Right ventricle myocardium inferior (tissue), 1 donor: ENCODE results near the gene PBX1. TPM values are rescaled to one million over a fixed set of nuclear protein-coding genes. Genes with fewer than 3 reads are reported as not detected.

Experiments used
- ATAC-seq: fragments of 200-7000 bp; cut with Tn5 transposase; one replicate; pipeline ENCODE4 v1.9.1; 2020; ENCODE audit warnings: mild to moderate bottlenecking, moderate library complexity
- DNase-seq: peaks from one replicate; pipeline ENCODE4 v3.0.0; 2021; ENCODE audit errors: missing footprints
- intact Hi-C: fragments of 100-400 bp; cut with DNase I; formaldehyde crosslinking; loops from one replicate; pipeline ENCODE4 v1.11.0; 2022
- total RNA-seq: library from RNA; stranded (reverse); fragmentation: NEBNext Ultra II Directional; extraction: Animal tissue kit (Norgen Biotek cat#: 25700); gene quantifications from one replicate; pipeline ENCODE4 v1.2.1, GENCODE V29; 2021
- donor health status: DM: no; HTN: yes; CAD: no; lungs with severe emphysema.

The PBX1 gene
- total RNA-seq, 1 donor from 2014 or later, result 78.8 TPM

DNA sequence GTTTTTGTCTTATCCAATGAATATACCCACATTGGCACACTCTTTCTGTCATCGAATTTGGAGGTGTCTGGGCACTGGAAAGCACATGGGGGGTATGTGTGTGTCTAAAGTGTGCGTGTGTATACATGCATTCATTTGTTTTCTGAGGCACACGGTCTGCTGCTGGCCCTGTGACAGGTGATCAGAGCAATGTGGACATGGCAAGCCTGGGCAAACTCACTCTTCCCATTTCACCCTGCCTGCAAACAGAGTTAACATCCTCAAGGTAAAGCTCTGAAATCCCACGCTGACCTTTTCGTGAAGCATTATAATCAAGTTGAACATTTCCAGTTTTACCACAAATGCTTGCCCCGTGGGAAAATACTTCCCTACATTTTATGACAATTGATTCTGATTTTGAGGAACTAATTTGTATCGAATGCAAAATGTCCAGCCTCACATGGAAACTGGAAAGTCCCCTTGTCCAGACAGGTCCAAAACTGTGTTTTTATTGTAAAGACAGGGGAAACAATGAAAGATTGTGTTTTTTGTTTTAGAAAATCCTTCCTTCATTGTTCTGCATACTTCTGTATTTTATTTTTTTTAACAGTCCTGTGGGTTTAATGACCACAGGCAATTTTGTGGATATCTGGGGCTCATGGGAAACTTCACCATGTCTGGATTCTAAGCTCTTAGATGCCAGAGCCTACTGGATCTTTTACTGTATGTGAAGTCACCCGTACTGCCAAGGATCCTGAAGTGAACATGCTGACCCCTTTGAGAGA, 160.9 kb downstream of the PBX1 start:
- ATAC-seq, result no peak
- no peak for DNase-seq
- intact Hi-C loops, result no loop called here

DNA sequence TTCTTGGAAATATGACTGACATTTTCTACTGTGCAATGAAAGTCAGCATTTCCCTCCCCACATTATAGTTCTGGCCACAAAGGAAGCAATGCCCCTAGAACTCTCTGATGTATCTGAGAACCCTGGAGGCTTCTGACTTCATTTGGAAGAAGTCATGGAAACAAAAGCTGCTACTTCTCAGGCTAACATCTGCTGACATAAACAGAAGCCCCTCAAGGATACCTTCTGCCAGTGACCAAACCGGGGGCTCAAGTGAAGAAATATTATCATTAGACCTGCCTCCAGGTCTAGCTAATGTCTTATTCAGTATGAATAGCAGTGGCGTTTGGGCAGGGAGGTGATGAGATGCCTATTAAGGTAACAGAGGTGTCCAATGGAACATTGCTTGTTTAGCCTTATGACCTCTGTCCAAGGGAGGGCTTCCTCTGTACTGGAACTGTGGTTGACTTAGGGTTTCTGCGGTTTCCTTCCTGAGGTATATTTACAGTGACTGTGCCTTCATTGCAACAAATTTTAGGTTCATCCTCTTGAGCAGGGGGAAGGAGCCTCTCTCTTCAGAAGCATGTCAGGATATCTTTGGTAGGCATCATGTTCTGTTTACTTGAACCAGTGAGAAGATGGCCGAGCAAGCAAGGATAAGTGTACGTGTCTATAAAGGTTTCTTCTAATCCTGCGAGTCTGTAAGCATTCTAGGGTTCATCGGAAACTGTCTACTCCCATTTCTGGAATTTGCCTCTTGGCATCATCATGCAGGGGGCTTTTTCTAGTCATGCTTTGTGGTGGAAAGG, 161.7 kb downstream of the PBX1 start:
- intact Hi-C loops, result no loop called here
- no peak for ATAC-seq
- no peak for DNase-seq

DNA sequence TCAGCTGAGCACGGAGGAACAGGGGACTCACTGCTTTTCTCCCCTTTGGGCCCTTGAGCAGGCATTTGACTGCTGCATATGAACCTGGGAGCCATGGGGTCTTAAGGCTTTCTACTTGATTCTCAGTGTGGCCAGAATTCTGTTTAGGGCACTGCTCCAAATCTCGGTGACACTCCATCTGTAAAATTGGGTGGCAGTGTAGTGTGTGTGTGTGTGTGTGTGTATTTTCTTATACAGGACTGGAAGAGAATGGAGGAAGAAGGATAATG, 162.2 kb downstream of the PBX1 start:
- intact Hi-C loops, result no loop called here
- DNase-seq (no peak), ATAC-seq (no peak)

DNA sequence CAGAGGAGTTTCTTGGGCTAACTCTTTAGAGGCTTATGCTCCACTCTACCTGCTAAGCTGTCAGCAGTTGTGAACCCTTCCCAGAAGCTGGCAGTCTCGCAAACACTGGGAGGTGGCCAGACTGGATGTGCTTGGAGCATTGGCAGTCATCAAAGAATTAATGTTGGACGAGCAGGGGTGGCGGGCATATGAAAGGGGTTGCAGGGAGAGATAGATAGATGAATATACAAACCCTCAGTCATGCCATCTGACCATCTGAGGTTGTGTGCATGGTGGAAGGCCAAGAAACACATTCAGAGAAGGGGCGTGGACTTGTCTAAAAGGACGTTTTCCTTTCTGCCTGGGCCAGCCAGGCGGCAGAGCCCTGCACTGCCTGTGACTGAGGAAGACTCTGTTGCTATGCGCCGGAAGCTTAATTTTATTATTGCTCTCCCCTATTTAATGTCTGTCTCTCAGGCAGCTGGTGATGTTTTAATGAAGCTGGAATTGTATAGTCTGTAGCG, 164.4 kb downstream of the PBX1 start:
- intact Hi-C loops, result no loop called here
- DNase-seq, result no peak
- peak; percentile 46 for ATAC-seq

DNA sequence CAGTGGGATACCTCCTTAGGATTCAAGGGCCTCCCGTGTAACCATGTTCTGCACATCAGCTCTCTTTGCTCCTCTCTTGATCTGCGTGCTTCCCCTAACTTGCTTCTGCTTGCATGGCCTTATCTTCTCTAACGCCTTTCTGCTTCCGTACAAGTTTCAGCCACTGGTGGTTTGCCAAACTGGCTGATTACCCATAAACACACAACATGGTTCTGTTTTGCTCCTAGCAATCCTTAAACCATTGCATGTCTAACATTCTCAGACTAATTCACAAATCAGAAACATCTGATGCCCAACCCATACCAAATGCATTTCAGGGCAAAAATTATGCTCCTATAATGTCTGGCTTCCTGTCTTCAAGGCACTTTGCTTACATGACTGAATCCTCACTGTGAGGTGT, 166.4 kb downstream of the PBX1 start:
- intact Hi-C loops, result no loop called here
- peak; percentile 53 for ATAC-seq
- DNase-seq, result no peak

DNA sequence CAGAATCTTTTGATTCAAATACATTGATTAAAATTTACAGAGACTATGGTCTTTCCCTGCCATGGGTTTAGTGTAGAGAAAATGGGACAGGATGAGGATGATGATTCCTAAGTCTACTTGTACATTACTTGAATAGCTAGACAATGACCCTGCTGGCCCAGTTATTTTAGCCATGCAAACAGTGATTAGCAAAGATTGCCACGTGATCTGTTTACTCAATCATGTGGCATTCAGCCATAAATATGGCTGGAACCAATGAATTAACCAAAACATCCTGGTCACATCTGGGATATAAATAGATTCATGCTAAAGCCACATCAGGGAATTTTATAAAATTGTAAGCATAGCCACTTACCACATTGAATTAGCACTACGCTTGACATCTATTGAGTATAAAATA, 167.3 kb downstream of the PBX1 start:
- DNase-seq (no peak), ATAC-seq (no peak)
- intact Hi-C loops, result no loop called here

DNA sequence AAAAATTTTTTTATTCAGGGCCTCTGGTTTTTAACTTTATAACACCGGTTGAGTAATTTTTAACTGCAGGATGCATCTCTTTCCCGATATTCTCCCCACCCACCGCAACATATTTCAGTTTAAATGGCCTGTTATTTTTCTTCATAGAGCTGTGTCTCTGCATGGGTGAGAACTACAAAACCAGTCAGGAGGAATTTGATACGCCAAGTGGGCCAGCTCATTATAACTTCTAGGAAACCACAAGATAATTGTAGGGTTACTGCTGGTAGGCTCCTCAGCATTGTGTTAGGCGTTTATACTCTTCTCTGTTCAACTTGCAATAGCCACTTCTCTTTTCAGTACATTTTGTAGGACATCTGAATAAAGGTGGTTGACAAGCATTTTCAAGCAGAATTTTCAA, 169.7 kb downstream of the PBX1 start:
- DNase-seq (no peak), ATAC-seq (no peak)
- intact Hi-C loops, result no loop called here

DNA sequence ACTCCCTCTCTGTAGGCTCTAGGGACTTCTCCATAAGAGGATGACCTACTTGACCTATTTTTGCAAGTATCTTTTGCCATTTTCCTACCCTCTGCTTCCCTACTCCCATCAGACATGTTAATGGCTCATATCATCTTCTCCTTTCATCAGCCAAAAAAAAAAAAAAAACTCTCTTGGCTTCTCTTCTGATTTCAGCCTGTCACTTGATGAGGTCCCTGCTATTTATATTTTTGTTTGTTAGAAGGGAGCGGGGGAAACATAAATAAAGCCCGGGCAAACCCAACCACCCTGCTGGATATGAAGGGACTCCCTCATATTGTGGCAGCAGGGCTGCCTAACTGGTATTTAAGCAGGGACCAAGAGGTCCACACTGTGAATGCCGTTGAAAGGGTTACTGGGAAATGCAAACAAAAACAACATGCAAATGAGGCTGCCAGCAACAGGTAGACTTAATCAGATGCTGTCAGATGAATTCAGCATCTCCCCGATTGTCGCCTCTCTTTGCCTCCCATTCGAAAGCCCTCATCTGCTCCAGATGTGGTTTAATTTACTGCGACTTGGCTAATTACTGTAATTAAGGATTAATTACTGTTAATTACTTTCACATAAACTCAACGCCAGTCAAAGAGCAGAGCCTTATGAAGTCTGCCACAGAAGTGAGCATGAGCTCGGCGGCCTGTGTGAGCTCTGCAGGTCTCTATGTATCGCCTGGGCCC, 172.3 kb downstream of the PBX1 start:
- DNase-seq (no peak), ATAC-seq (peak; percentile 38)
- intact Hi-C loops, result no loop called here

DNA sequence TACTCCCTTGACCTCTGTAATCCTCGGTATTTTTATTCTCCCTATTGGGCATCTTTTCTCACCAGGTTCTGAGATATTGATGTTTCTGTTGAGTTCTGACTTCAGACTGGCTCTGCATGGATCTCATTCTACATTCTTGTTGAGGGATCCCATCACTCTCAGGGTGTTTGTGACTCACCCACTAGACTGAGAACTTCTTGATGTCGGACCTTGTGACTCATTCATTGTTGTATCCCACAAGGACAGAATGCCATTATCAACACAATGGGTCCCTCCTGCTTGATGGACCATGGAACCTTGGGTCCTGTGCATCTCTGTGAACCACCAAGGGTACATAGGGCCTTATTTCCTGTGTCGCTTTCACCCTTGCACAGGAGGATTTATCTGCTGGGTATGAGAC, 174.1 kb downstream of the PBX1 start:
- DNase-seq (no peak), ATAC-seq (no peak)
- intact Hi-C loops, result no loop called here

DNA sequence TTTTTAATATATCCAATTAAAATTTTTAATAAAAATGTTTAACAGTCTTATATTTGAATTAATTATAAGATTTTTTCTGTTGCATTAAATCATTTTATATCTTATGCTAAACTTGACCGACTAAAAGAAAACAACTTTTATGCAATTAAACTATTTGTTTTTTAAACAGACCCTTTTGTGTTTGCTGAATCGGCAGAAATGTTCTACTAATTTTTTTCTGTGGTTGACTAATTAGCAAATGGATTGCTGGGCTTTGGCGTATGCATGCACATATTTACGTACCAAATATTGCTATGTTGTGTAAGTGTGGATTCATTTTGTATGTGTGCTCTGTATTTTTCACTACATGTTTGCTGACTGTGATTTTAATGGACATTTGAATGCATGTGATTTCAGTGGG, 174.8 kb downstream of the PBX1 start:
- DNase-seq (no peak), ATAC-seq (no peak)

DNA sequence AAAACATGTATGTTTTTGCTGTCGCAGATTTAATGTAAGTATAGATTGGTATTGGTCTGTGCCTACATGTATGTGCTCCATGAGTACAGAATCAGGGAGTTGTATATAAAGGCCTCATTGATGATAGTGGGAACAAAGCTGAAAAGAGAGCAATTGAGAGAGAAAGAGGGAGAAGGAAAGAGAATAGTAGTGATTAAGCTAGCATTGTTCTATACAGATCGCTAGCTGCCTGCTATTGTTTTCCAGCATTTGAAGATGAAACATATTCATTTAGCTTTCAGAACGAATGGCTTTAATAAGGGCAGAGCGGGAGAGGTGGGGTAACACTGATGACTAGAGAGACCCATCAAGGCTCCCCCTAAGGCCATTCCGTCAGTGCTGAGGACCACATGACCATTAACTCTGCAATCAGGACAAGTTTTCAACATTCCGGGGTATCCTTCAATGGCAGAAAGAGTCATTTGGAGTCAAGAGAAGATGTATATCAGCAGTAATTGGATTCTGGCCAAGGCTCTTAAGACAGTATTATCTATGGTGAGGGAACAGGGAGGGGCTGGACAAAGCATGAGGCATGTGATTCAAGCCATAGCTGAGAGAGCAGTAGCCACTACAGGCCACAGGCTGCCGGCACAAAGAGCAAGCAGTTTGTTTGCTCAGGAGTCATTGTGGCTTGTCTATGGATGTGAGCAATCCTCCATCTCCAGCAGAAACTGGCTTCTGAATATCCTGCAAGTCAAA, 176.5 kb downstream of the PBX1 start:
- no peak for DNase-seq
- intact Hi-C loops, result no loop called here
- no peak for ATAC-seq

More for the DNA sequence above, 174.8 kb downstream of the PBX1 start:
- intact Hi-C loops, result no loop called here

DNA sequence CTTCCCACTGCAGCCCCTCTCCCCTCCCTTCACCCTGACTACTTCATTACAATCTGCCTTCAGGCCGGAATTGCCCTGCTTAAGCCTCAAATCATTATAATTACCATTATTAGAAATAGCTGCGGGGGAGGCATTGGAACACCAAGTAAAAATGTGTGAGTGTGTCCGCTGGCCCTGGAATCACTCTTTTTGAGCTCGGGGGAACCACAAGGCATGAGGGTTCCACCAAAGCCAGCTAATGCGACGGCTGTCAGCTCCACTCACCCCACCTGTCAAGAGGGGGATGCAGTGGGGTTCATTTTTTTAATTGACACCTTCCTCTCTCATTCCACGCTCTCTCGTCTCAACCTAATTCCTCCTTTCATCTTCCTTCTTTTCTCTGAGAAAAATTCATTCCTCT, 177.2 kb downstream of the PBX1 start:
- ATAC-seq (no peak), DNase-seq (no peak)
- intact Hi-C loops, result no loop called here

DNA sequence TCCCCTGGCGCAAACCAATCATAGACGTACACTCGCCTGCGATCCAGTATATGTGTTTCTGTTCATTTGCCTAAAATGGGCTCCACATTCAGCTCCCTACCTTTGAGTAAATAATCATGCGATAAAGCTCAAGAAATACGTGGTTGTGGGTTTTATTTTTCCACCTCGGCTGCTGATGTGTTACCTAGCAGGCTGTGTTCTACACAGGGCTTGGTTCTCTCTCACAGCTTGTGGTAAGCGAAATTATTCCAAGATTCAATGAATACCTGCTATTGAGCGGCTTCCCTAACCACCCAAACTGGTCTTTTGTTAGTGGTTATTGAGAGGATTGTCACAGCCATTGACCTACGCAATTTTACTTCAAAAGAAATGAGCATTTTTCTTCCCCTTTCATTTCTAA, 180.2 kb downstream of the PBX1 start:
- DNase-seq (no peak), ATAC-seq (no peak)
- intact Hi-C loops, result no loop called here

DNA sequence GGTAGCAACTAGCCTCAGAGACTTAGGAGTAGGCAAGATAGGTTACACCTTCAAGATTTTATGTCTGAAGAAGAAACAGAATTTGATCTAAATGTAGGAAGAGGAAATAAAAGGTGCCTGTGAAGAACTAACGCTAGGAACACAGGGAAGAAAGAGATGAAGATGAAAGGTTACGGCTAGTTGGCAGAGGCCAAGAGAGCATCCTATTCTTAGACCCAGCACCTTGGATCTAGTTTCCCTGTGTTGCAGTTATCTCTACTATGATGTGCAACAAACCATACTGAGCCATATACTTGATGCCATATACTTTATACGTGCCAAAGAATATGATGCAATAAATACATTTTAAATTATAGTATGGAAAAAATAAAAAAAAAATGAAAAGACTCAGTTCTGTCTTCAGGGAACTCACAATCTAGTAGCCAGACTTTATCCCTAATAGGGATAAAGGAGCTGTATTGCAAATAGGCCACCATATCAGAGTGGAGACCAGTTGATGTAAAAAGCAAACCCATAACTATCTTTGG, 181.1 kb downstream of the PBX1 start:
- DNase-seq (no peak), ATAC-seq (no peak)
- intact Hi-C loops, result no loop called here

DNA sequence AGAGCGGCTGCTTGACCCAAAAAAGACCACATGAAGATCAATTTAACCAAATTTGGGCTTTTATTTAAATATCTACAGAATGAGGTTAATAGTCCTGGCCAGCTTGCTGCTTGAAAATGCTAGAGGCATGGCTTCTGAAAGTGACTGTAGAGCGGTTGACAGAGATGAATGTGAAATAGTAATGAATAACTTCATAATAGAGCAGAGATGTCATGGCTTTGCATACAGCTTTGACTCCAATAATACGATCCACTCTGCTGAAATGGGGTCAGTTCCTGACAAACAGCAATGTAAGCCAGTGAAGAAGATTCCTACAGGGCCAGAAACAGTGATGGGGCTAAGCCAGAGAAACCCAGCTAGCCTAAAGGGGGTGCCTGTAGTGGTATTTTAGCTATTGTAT, 183.8 kb downstream of the PBX1 start:
- intact Hi-C loops, result no loop called here
- no peak for DNase-seq
- no peak for ATAC-seq

DNA sequence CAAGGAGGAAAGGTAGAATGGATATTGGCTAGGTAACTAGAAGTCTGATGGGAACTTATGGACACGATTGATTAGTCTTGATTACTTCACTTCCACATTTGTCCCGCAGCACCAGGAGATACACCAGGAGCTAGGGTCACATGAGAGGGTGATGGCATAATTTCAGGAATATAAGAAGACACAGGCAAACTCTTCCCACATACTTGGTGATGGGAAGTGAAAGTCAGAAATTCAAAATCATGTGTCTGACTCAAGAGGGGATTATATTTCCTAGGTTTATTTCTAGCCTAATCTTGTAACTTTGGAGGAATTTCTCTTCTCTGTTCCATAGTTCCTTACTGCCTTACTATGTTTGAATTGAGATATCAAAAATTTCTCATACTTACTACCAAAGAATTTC, 185.0 kb downstream of the PBX1 start:
- no peak for ATAC-seq
- intact Hi-C loops, result no loop called here
- DNase-seq, result no peak

DNA sequence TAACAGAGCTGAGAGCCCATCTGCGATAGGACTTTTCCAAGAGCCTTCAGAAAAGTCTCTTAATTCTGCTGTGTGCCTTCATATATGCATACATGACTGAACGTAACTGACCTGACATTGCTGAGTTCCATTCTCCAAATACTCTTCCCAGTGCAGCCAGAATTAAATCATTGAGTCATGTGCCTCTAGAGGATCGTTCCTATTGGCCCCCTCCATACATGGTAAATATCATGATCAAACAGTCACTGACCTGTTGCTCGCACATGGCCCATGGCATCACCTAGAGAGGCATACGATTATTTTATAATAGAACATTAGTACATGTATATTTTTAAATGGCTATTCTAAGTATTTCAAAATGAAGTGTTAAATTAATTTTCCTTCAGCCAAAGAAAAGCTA, 186.8 kb downstream of the PBX1 start:
- no peak for ATAC-seq
- intact Hi-C loops, result no loop called here
- no peak for DNase-seq

DNA sequence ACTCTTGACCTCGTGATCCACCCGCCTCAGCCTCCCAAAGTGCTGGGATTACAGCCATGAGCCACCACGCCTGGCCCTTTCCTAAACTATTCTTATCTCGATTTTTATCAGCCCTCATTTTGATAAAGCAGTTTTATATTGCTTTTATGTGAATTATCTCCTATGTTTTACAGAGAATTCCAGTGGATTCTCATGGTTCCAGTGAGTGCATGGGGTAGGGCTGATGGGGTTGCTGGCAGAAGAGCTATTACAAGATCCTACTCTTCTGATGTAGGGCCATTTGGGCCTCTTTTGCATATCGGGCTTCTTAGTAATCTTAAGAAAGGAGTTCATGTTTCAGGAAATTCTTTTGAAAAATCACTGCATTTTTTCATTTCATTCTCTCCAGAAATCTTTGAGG, 187.6 kb downstream of the PBX1 start:
- ATAC-seq (no peak), DNase-seq (no peak)
- intact Hi-C loops, result no loop called here

DNA sequence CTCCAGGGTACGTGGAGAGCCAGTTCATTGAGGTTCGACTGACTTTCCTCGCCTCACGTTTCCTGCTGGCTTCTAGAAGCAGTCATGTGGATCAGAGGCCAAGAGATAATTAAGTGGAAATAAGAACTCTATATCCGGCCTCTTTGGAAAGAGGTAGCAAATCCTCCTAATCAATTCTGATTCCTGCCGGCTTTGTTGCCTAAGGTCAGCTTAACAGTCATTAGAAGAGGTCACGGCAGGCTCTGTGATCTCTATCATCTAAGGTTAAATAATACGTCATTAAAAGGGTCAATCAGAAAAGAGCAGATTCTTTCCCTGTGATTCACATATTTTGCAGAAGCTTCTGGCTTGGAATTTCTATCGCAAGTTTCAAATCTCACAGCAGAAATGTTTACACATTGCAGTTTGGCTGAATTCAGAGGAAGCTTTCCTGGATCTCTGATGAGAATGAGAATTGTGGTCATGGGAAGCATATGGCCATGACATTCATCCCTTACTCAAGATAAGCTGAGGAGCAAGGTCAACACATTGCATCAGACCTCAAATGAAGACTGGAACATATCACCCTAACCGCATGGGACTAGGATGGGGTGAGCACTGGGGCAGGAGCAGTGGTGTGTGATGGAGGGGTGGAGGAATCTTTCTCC, 189.4 kb downstream of the PBX1 start:
- intact Hi-C loops, result no loop called here
- DNase-seq, result no peak
- ATAC-seq, result peak; percentile 97
